Spleen (tissue), 7 donors: Measurements from ENCODE around the gene GLRB.

Source experiments
- POLR2A ChIP-seq, 3 donors: fragments of 450-650 bp; IDR thresholded peaks; one replicate each; pipeline ENCODE4 v1.5.1; 2017; ENCODE audit warnings: antibody characterized with exemption in 3 of 3, mild to moderate bottlenecking in 1 of 3
- TF ChIP-seq, protein P1 (sequence below), 11 experiments: fragments of 200-600 bp in 7 of 11; fragments of 450-650 bp in 4 of 11; sonication (generic) in 4 of 11; IDR thresholded peaks in 8 of 11; conservative IDR thresholded peaks in 3 of 11; 1 replicate in 7 of 11; 2 replicates in 4 of 11; pipeline versions ENCODE4 v1.4.0 to v1.8.0; 2016 to 2021; ENCODE audit warnings: antibody characterized with exemption in 11 of 11, inconsistent platforms in 4 of 11, mild to moderate bottlenecking in 1 of 11
- donor health status: DM: no; HTN: no; CAD: no; lungs with moderate emphysema.
- donor health status: DM: no; HTN: no; CAD: no.
- donor health status: DM: no; HTN: no; CAD: no.

DNA sequence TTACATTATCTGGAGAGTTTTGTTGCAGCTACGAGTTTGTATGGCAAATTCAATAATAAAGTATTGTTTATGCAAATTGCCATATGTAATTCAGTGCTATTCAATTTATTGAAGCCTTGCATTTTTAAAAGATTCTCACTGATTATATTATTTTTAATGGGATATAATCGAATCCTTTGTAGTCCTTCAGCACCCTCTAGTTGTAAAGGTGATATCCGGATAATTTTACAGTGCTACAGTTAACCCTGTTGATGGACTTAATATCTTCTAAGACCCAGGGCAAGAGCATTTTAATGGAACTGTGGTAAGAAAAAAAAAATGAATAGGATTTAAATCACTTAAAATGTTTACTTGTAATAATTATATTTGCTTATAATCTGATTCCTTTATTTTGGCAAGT, 96.1 kb downstream of the GLRB start:
- TF ChIP-seq, protein P1, sequence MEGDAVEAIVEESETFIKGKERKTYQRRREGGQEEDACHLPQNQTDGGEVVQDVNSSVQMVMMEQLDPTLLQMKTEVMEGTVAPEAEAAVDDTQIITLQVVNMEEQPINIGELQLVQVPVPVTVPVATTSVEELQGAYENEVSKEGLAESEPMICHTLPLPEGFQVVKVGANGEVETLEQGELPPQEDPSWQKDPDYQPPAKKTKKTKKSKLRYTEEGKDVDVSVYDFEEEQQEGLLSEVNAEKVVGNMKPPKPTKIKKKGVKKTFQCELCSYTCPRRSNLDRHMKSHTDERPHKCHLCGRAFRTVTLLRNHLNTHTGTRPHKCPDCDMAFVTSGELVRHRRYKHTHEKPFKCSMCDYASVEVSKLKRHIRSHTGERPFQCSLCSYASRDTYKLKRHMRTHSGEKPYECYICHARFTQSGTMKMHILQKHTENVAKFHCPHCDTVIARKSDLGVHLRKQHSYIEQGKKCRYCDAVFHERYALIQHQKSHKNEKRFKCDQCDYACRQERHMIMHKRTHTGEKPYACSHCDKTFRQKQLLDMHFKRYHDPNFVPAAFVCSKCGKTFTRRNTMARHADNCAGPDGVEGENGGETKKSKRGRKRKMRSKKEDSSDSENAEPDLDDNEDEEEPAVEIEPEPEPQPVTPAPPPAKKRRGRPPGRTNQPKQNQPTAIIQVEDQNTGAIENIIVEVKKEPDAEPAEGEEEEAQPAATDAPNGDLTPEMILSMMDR (IDR thresholded peaks at IDR 0.05 in 8 of 11, conservative IDR thresholded peaks at IDR 0.05 in 3 of 11): no peak
- no peak for TF ChIP-seq POLR2A (IDR thresholded peaks at IDR 0.05)
